DND-41 (cell line): ENCODE data around the gene SKAP1.

Source experiments
- EZH2 ChIP-seq: IDR thresholded peaks from 3 replicates; pipeline ENCODE4 v1.6.1; 2012; ENCODE audit warnings: borderline replicate concordance, low read depth, mild to moderate bottlenecking, moderate library complexity, low read length, inconsistent platforms; ENCODE audit not compliant: severe bottlenecking
- TF ChIP-seq, protein P1 (sequence below): IDR thresholded peaks from 2 replicates; pipeline ENCODE4 v1.5.1; 2012; ENCODE audit warnings: borderline replicate concordance, low read length, moderate library complexity, mild to moderate bottlenecking; ENCODE audit not compliant: poor library complexity, severe bottlenecking; ENCODE audit errors: extremely low read depth

DNA sequence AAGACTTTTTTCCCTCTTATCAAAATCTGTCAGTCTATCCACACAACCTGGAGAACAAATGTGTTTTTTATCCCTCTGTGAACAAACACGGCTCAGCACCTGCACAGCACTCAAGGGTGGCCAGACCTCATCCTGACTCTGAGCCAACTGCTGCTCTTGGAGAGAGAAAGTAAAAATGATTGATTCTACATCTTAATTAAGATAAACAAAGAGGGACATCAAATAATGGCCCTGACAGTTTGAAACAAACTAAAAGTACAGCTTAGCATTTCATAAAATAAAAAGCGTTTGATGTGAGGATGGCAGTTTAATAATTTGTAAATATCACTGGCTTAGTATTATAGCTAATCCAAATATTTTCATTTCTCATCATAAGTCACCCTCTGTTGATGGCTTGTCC, 216.2 kb downstream of the SKAP1 start:
- TF ChIP-seq, protein P1, sequence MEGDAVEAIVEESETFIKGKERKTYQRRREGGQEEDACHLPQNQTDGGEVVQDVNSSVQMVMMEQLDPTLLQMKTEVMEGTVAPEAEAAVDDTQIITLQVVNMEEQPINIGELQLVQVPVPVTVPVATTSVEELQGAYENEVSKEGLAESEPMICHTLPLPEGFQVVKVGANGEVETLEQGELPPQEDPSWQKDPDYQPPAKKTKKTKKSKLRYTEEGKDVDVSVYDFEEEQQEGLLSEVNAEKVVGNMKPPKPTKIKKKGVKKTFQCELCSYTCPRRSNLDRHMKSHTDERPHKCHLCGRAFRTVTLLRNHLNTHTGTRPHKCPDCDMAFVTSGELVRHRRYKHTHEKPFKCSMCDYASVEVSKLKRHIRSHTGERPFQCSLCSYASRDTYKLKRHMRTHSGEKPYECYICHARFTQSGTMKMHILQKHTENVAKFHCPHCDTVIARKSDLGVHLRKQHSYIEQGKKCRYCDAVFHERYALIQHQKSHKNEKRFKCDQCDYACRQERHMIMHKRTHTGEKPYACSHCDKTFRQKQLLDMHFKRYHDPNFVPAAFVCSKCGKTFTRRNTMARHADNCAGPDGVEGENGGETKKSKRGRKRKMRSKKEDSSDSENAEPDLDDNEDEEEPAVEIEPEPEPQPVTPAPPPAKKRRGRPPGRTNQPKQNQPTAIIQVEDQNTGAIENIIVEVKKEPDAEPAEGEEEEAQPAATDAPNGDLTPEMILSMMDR, result no peak
- no peak for TF ChIP-seq EZH2
